Body of pancreas (tissue), 4 donors: ENCODE data around the gene ABCB8.

Source experiments
- POLR2A ChIP-seq, 3 donors: fragments of 450-650 bp; IDR thresholded peaks; one replicate each; pipeline ENCODE4 v1.6.1; 2016; ENCODE audit warnings: antibody characterized with exemption in 3 of 3, mild to moderate bottlenecking in 2 of 3
- TF ChIP-seq, protein P1 (sequence below), 7 experiments: fragments of 450-650 bp in 4 of 7; fragments of 200-600 bp in 3 of 7; sonication (generic) in 3 of 7; IDR thresholded peaks; one replicate each; pipeline ENCODE4 v1.5.1; 2016 to 2019; ENCODE audit warnings: antibody characterized with exemption in 7 of 7

GRCh38 chr7:151062111-151062398 lies 33.8 kb downstream of the ABCB8 start:
- TF ChIP-seq, protein P1, sequence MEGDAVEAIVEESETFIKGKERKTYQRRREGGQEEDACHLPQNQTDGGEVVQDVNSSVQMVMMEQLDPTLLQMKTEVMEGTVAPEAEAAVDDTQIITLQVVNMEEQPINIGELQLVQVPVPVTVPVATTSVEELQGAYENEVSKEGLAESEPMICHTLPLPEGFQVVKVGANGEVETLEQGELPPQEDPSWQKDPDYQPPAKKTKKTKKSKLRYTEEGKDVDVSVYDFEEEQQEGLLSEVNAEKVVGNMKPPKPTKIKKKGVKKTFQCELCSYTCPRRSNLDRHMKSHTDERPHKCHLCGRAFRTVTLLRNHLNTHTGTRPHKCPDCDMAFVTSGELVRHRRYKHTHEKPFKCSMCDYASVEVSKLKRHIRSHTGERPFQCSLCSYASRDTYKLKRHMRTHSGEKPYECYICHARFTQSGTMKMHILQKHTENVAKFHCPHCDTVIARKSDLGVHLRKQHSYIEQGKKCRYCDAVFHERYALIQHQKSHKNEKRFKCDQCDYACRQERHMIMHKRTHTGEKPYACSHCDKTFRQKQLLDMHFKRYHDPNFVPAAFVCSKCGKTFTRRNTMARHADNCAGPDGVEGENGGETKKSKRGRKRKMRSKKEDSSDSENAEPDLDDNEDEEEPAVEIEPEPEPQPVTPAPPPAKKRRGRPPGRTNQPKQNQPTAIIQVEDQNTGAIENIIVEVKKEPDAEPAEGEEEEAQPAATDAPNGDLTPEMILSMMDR (IDR thresholded peaks at IDR 0.05), result no peak
- no peak for TF ChIP-seq POLR2A (IDR thresholded peaks at IDR 0.05)
